Liver (tissue), 9 donors: ENCODE measurements around the gene SZT2. TPM values are rescaled to one million over a fixed set of nuclear protein-coding genes. Genes with fewer than 3 reads are reported as not detected.

Source experiments
- DNase-seq: peaks from one replicate; pipeline ENCODE4 v3.0.0-alpha.2; 2017; ENCODE audit warnings: low spot score
- H3K27ac ChIP-seq, 2 donors: one replicate each; pipeline ENCODE4 v1.7.0; 2013; ENCODE audit warnings: inconsistent platforms in 2 of 2, low read length in 2 of 2, control low read depth in 1 of 2, low read depth in 1 of 2, mild to moderate bottlenecking in 1 of 2
- H3K27me3 ChIP-seq, 4 donors: one replicate each; pipeline versions ENCODE4 v1.6.1 to v1.7.0; 2013; ENCODE audit warnings: low read length in 3 of 4, inconsistent platforms in 1 of 4, mild to moderate bottlenecking in 1 of 4, moderate library complexity in 1 of 4; ENCODE audit not compliant: control insufficient read depth in 4 of 4, insufficient read depth in 4 of 4
- H3K36me3 ChIP-seq, 4 donors: one replicate each; pipeline versions ENCODE4 v1.6.1 to v1.7.0; 2013; ENCODE audit warnings: low read length in 3 of 4, mild to moderate bottlenecking in 3 of 4, low read depth in 1 of 4, moderate library complexity in 1 of 4; ENCODE audit not compliant: control insufficient read depth in 4 of 4, insufficient read depth in 3 of 4
- H3K4me1 ChIP-seq, 4 donors: one replicate each; pipeline versions ENCODE4 v1.6.1 to v1.7.0; 2013; ENCODE audit warnings: low read length in 3 of 4, mild to moderate bottlenecking in 3 of 4, moderate library complexity in 1 of 4; ENCODE audit not compliant: control insufficient read depth in 4 of 4, insufficient read depth in 4 of 4
- H3K4me3 ChIP-seq, 3 donors: one replicate each; pipeline versions ENCODE4 v1.6.1 to v1.7.0; 2013; ENCODE audit warnings: low read length in 3 of 3, control low read depth in 1 of 3, low read depth in 1 of 3, mild to moderate bottlenecking in 1 of 3
- H3K9ac ChIP-seq, 2 donors: one replicate each; pipeline ENCODE4 v1.7.0; 2013; ENCODE audit warnings: low read length in 2 of 2, mild to moderate bottlenecking in 2 of 2, moderate library complexity in 2 of 2, control low read depth in 1 of 2, low read depth in 1 of 2
- H3K9me3 ChIP-seq, 4 donors: one replicate each; pipeline versions ENCODE4 v1.6.1 to v1.7.0; 2013; ENCODE audit warnings: low read length in 3 of 4; ENCODE audit not compliant: control insufficient read depth in 4 of 4
- ATF3 ChIP-seq: IDR thresholded peaks from 2 replicates; pipeline ENCODE4 v1.6.1; 2016; ENCODE audit warnings: antibody characterized with exemption
- CTCF ChIP-seq: fragments of 150-350 bp; IDR thresholded peaks from 2 replicates; pipeline ENCODE4 v1.5.1; 2017; ENCODE audit warnings: improper control_type of control experiment, low read depth, low read length; ENCODE audit not compliant: missing input control
- EGR1 ChIP-seq, 2 donors: IDR thresholded peaks; 2 replicates each; pipeline ENCODE4 v1.6.1; 2016 to 2018; ENCODE audit warnings: antibody characterized with exemption in 2 of 2, low read depth in 2 of 2
- FOXA1 ChIP-seq: IDR thresholded peaks from 2 replicates; pipeline ENCODE4 v1.6.1; 2016; ENCODE audit warnings: antibody characterized with exemption
- FOXA2 ChIP-seq: IDR thresholded peaks from 2 replicates; pipeline ENCODE4 v1.6.1; 2016; ENCODE audit warnings: antibody characterized with exemption
- GABPA ChIP-seq, 2 donors: IDR thresholded peaks in 1 of 2; conservative IDR thresholded peaks in 1 of 2; 2 replicates each; pipeline ENCODE4 v1.6.1; 2016; ENCODE audit warnings: antibody characterized with exemption in 2 of 2, mild to moderate bottlenecking in 1 of 2, moderate library complexity in 1 of 2
- HNF4A ChIP-seq, 2 donors: conservative IDR thresholded peaks; 2 replicates each; pipeline ENCODE4 v1.6.1; 2016; ENCODE audit warnings: antibody characterized with exemption in 2 of 2, mild to moderate bottlenecking in 2 of 2
- HNF4G ChIP-seq: IDR thresholded peaks from 2 replicates; pipeline ENCODE4 v1.6.1; 2016; ENCODE audit warnings: antibody characterized with exemption
- JUND ChIP-seq, 2 donors: IDR thresholded peaks; 2 replicates each; pipeline ENCODE4 v1.6.1; 2016; ENCODE audit warnings: antibody characterized with exemption in 2 of 2
- MAX ChIP-seq: IDR thresholded peaks from 2 replicates; pipeline ENCODE4 v1.6.1; 2016; ENCODE audit warnings: antibody characterized with exemption
- NR2F2 ChIP-seq: IDR thresholded peaks from 2 replicates; pipeline ENCODE4 v1.6.1; 2016; ENCODE audit warnings: antibody characterized with exemption
- RAD21 ChIP-seq, 2 donors: IDR thresholded peaks; 2 replicates each; pipeline ENCODE4 v1.6.1; 2016; ENCODE audit warnings: antibody characterized with exemption in 2 of 2, mild to moderate bottlenecking in 2 of 2
- REST ChIP-seq: IDR thresholded peaks from 2 replicates; pipeline ENCODE4 v1.6.1; 2016; ENCODE audit warnings: antibody characterized with exemption, mild to moderate bottlenecking
- RXRA ChIP-seq, 2 donors: IDR thresholded peaks; 2 replicates each; pipeline ENCODE4 v1.6.1; 2017 to 2018; ENCODE audit warnings: antibody characterized with exemption in 2 of 2, mild to moderate bottlenecking in 1 of 2
- SP1 ChIP-seq: IDR thresholded peaks from 2 replicates; pipeline ENCODE4 v1.6.1; 2018; ENCODE audit warnings: antibody characterized with exemption, mild to moderate bottlenecking
- TAF1 ChIP-seq: conservative IDR thresholded peaks from 2 replicates; pipeline ENCODE4 v1.6.1; 2016; ENCODE audit warnings: antibody characterized with exemption, mild to moderate bottlenecking
- YY1 ChIP-seq: IDR thresholded peaks from 2 replicates; pipeline ENCODE4 v1.6.1; 2016; ENCODE audit warnings: antibody characterized with exemption, mild to moderate bottlenecking
- ZBTB33 ChIP-seq: IDR thresholded peaks from 2 replicates; pipeline ENCODE4 v1.6.1; 2016; ENCODE audit warnings: antibody characterized with exemption
- WGBS: extraction: QIAGEN DNeasy Blood & Tissue Kit; methylation state at CpG from one replicate; pipeline ENCODE4 v1.1.7; 2013; 5-methylcytosine and 5-hydroxymethylcytosine counted together
- polyA plus RNA-seq, 2 donors: library from polyadenylated mRNA; stranded (reverse) in 1 of 2; unstranded in 1 of 2; fragments of 200-250 nt in 1 of 2; fragments of >200 nt in 1 of 2; fragmentation: Nextera tagmentation in 1 of 2; extraction: Ambion mirVana in 1 of 2; gene quantifications; one replicate each; pipeline versions ENCODE4 v1.2.1 to v1.2.3, GENCODE V29; 2013 to 2015
- total RNA-seq, 2 donors: library from RNA; depleted of rRNA; stranded (reverse); fragments of >200 nt; gene quantifications; one replicate each; pipeline ENCODE4 v1.2.3, GENCODE V29; 2014
- donor health status: healthy.
- donor health status: healthy.
- donor health status: healthy.
- donor health status: healthy.
- donor health status: healthy.

The SZT2 gene
- total and polyA plus RNA-seq, 4 donors: 4.8 to 31.0 (median 11.9) TPM

- no peak overlapping the region for H3K4me3 ChIP-seq
- H3K36me3 ChIP-seq: peaks cover 30 to 86% (median 67%) of the 10 kb centered on the region in 4 donors
- DNase-seq: no peak
- no peak overlapping the region for H3K9ac ChIP-seq
- no peak overlapping the region for H3K27ac ChIP-seq
- no peak for TF ChIP-seq RXRA (IDR thresholded peaks at IDR 0.05)
- TF ChIP-seq MAX: no peak
- TF ChIP-seq JUND (IDR thresholded peaks at IDR 0.05): no peak
- no peak for TF ChIP-seq HNF4A (conservative IDR thresholded peaks at IDR 0.05)
- no peaks in the 10 kb centered on the region for H3K4me1 ChIP-seq
- H3K9me3 ChIP-seq: no peaks in the 10 kb centered on the region
- 93% methylated on average over 23 of the region's 23 CpGs for WGBS
- H3K27me3 ChIP-seq: no peaks in the 10 kb centered on the region
Observed at GRCh38 chr1:43423672-43424550, 34.2 kb downstream of the SZT2 start.

GRCh38 chr1:43425045-43425444, 35.3 kb downstream of the SZT2 start:
- no peak for DNase-seq
- Histone ChIP-seq H3K9ac (no peak overlapping the region), H3K27ac (no peak overlapping the region), H3K36me3 (peaks cover 32 to 86% (median 61%) of the 10 kb centered on the region in 4 donors), H3K4me1 (no peaks in the 10 kb centered on the region), H3K9me3 (no peaks in the 10 kb centered on the region), H3K27me3 (no peaks in the 10 kb centered on the region), H3K4me3 (no peak overlapping the region)
- WGBS: 94% methylated on average over 4 of the region's 4 CpGs
- no peak for TF ChIP-seq CTCF
- no peak for TF ChIP-seq YY1
- TF ChIP-seq ZBTB33: no peak
- no peak for TF ChIP-seq ATF3
- no peak for TF ChIP-seq TAF1
- TF ChIP-seq FOXA1: no peak
- no peak for TF ChIP-seq JUND (IDR thresholded peaks at IDR 0.05)
- no peak for TF ChIP-seq RAD21 (IDR thresholded peaks at IDR 0.05)
- TF ChIP-seq MAX: no peak
- no peak for TF ChIP-seq RXRA (IDR thresholded peaks at IDR 0.05)
- TF ChIP-seq NR2F2: no peak
- no peak for TF ChIP-seq HNF4A (conservative IDR thresholded peaks at IDR 0.05)
- no peak for TF ChIP-seq EGR1 (IDR thresholded peaks at IDR 0.05; ENCODE audit: low read depth in 2 of 2)
- TF ChIP-seq GABPA (IDR thresholded peaks at IDR 0.05 in 1 of 2, conservative IDR thresholded peaks at IDR 0.05 in 1 of 2): no peak
- TF ChIP-seq HNF4G: no peak
- TF ChIP-seq SP1: no peak
- no peak for TF ChIP-seq REST
- TF ChIP-seq FOXA2: no peak
